UCSD-AML1 (cell line): ENCODE measurements around the gene ARHGAP10.
"Not testable (repeated sequence)": the region's sequence is repeated elsewhere in the genome, so short reads cannot be mapped to it uniquely, and the experiment has no call there.

Experiments
- DNase-seq: peaks from one replicate; lab custom pipeline; 2025; ENCODE audit not compliant: unreplicated experiment; lab: John Stamatoyannopoulos, UW

Gene ARHGAP10

GRCh38 chr4:147791341-147791740 lies 59.5 kb downstream of the ARHGAP10 start:
- DNase-seq = no peak

GRCh38 chr4:147791865-147792264 lies 60.0 kb downstream of the ARHGAP10 start:
- no peak for DNase-seq

DNA sequence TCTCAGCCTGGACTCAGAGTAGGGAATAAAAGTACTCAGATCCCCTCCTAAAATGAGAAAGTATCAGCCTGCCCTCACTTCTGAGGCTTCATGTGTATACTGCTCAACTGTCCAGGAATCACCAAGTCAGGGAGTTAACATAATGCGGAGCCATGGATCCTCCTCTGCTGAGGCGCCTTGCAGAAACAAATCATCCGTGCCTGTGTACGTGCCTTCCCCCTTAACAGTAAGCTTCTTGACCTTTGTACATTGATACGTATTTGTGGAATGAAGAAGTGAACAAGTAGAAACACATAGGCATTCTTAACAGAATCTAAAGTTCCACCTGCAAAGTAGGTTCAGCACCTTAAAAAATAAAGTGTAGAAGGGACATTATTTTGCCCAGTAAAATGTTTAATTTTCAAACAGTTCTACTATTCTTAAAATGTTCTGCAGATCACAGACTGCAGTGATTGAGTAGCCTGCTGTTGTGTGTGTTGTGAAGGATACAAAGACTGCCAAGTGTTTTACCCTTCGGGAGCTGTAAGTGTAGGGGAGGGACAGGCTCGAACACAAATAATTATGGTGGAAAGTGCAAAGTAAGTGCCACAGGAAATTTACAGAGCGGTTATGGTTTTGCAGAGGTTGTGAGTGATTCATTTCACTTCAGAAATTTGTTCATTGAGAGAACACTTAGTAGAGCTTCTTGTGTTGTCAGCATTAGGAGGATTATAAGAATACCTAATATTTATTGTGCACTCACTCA lies 61.9 kb downstream of the ARHGAP10 start:
- DNase-seq = no peak

GRCh38 chr4:147794314-147794680 lies 62.4 kb downstream of the ARHGAP10 start:
- DNase-seq = no peak

GRCh38 chr4:147794787-147795413 lies 63.0 kb downstream of the ARHGAP10 start:
- DNase-seq = peak; percentile 22

DNA sequence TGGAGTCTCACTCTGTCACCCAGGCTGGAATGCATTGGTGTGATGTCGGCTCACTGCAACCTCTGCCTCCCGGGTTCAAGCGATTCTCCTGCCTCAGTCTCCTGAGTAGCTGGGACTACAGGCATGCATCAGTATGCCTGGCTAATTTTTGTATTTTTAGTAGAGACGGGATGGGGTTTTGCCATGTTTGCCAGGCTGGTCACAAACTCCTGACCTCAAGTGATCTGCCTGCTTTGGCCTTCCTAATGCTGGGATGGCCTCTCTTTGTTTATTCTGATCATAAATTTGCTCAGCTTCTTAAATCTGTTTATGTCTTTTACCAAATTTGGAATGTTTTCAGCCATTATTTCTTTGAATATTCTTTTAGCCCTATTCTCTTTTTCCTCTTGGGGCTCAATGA lies 67.2 kb downstream of the ARHGAP10 start:
- DNase-seq = not testable (repeated sequence)

- peak; percentile 63 for DNase-seq
Observed at GRCh38 chr4:147799986-147800555, 68.2 kb downstream of the ARHGAP10 start.

GRCh38 chr4:147801820-147802219 lies 69.9 kb downstream of the ARHGAP10 start:
- DNase-seq = no peak

GRCh38 chr4:147802346-147802745 lies 70.5 kb downstream of the ARHGAP10 start:
- DNase-seq = no peak

DNA sequence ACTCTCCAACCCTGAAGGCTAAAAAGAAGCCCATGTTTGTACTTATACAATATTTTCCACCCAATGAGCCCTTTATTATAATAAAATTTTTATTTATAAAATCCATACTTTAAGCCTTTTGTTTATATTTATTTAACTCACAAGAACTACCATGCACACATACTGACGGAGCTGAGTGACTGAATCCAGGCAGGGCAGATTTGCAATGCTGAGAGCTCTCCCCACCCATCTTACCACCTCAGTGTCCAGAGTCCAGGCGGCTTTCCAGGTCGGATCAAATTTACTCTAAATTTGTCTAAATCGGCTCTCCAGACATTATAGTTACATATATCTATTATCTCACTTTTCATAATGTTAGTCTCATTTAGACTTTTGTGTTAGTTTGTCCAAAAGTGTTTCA lies 74.1 kb downstream of the ARHGAP10 start:
- DNase-seq = no peak

DNA sequence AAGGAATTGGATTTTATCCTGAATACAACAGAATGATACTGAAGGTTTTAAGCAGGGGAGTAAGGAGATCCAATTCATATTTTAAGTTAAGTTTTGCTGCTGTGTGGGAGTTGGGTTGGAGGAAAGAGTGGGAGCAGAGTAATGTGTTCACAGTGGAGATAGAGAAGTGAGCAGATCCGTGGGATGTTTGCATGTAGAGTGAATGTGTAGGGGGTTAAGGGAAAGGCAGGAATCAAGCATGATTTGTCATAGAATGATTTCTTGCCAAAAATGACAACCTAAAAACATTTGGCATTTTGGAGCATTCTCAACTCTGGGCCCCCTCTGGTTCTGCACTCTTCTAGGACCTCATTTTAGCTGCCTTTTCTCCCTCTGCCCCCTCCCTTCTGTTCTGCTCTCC lies 76.6 kb downstream of the ARHGAP10 start:
- DNase-seq = no peak

- no peak for DNase-seq
Observed at GRCh38 chr4:147809211-147809610, 77.3 kb downstream of the ARHGAP10 start.

- no peak for DNase-seq
Observed at GRCh38 chr4:147811878-147812277, 80.0 kb downstream of the ARHGAP10 start.

- DNase-seq = no peak
Observed at GRCh38 chr4:147813109-147813773, 81.4 kb downstream of the ARHGAP10 start.

- no peak for DNase-seq
Observed at GRCh38 chr4:147813973-147814372, 82.1 kb downstream of the ARHGAP10 start.

GRCh38 chr4:147814376-147814775 lies 82.5 kb downstream of the ARHGAP10 start:
- DNase-seq = no peak

DNA sequence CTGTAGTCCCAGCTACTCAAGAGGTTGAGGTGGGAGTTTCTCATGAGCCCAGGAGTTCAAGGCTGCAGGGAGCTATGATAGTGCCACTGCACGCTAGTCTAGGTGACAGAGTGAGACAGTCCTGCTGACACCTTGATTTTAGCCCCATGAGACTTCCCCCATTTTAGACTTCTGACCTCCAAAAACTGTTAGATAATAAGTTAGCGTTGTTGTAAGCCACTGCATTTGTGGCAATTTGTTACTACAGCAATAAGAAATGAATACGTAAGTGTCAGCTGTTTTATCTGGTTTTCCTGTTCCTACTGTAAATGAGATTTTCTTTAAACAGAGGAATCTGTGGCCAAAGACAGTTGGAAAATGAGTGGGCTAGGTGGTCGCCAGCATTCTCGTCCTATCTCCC lies 83.9 kb downstream of the ARHGAP10 start:
- no peak for DNase-seq

DNA sequence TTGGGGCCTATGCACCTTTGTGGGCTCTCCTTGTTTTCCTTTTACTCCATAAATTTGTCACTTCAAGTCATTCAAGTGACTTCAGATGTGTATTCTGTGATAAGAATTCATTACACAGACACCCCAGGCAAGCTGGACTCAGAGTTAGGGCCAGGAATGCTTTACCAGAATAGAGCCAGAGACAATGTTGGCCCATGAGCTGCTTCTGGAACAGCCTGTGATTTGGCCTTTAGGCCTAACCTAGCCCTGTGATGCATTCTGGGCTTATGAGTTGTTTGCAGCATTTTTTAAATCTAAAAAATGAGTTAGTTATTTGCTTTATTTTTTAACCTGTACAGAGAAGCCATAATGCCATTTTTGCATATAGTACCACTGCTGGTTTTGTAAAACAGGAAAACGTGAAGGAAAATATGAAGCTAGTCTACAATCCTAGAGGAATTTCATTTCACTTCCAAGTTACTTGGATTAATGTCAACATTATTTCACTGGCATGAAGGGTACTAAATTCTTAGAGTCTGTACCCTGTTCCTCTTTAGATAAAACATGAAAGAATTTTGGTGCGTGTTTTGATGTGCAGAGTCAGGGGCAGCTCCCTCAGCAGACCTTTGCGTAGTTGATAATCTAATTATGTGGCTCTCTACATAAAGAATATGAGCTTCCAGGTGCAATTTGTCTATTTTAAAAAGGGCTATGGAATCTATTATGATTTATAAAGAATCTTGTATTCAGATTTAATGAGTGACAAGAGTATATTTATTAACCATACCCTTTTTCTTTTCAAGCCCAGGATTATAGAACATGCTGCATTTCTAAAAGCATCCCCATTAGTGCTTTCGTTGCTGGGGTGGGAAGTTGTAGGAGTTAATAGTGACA lies 84.7 kb downstream of the ARHGAP10 start:
- no peak for DNase-seq

- DNase-seq = no peak
Observed at GRCh38 chr4:147820975-147821374, 89.1 kb downstream of the ARHGAP10 start.

DNA sequence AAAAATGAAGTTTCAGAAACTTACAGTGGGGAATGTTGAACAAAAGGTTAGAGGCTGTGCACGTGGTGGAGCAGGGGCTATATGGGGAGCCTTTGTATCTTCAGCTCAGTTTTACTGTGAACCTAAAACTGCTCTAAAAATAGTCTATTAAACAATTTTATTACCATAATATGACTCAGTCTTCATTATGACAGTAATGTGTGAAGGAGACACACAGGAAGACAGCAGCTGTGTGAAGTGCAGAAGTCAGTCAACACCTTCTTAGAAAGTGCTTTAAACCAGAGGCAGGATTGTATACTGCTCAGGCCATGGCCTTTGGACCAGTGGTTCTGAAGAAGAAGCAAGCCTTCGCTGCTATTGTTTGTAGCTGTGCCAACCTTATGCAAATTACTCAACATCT lies 89.7 kb downstream of the ARHGAP10 start:
- no peak for DNase-seq

DNA sequence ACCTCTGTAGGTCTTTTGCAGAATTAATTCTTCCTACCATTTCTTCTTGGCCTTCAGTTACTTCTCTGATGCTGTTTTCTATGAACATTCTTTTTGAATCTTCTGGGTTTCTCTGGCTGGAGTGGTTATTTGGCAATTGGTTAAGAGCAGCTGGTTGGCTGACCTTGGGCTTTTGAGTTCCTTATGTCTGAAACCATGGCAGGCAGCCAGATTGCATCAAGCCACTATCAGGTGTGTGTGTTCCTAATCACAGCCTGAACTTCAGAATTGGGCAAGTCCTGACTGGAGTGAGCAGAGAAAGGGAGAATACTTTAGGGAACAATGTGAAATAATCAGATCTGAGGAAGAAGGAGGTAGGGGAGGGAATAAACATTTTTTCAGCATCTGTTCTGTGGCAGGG lies 90.2 kb downstream of the ARHGAP10 start:
- no peak for DNase-seq
